ENCODE data around the gene OGFR. TPM values are rescaled to one million over a fixed set of nuclear protein-coding genes. Genes with fewer than 3 reads are reported as not detected.
A peak's percentile ranks its signal among the peaks of the same experiment; 100 is the strongest.

OGFR gene
- total RNA-seq, 1 experiment from 2014 or later, result 84.7 TPM

- ChIA-PET POLR2A (interaction anchor here (0.5 to 0.6 kb wide), 2 partner anchors 78 to 109 kb away, joined by 5 to 8 read pairs; no protein-coding TSS in a partner anchor), CTCF (interaction anchor here (0.6 to 1.6 kb wide), 6 partner anchors 9 to 839 kb away, joined by 3 to 8 read pairs (median 3); no protein-coding TSS in a partner anchor)
- peak; percentile 19 to 43 for TF ChIP-seq CTCF (IDR thresholded peaks at IDR 0.05; ENCODE audit: insufficient read depth in 1 of 2, low read depth in 1 of 2, low read length in 1 of 2, severe bottlenecking in 1 of 2, unreplicated experiment in 1 of 2)
- H3K27me3 ChIP-seq (replicated peaks; ENCODE audit: control insufficient read depth, insufficient read depth, low read length), result no peaks in the 10 kb centered on the region
- no peaks in the 10 kb centered on the region for H3K36me3 ChIP-seq (ENCODE audit: control insufficient read depth, insufficient read depth, low read length)
- intact Hi-C loops (cut with micrococcal nuclease; ENCODE audit: unreplicated experiment), result no loop called here
- Mint-ChIP-seq H3K36me3 (ENCODE audit: insufficient read depth, unreplicated experiment) (no peaks in the 10 kb centered on the region), H3K27ac (ENCODE audit: unreplicated experiment) (no peak overlapping the region), H3K27me3 (ENCODE audit: insufficient read depth, unreplicated experiment) (peaks cover 5% of the 10 kb centered on the region), H3K4me1 (ENCODE audit: low read depth, unreplicated experiment) (peaks cover 7% of the 10 kb centered on the region), H3K9me3 (ENCODE audit: unreplicated experiment) (peaks cover 11% of the 10 kb centered on the region), H3K4me3 (ENCODE audit: unreplicated experiment) (no peak overlapping the region)
- H3K4me3 ChIP-seq (ENCODE audit: low read depth, low read length), result no peak overlapping the region
- DNase-seq, result peak in 1 of 2 experiments; percentile 49
- 0 out of 2 replicates have a peak, but pooled peaks cover 4% of the 10 kb centered on the region for H3K9me3 ChIP-seq
- BruUV-seq (replicated peaks), result no TSS peak
- H3K4me1 ChIP-seq, result no peaks in the 10 kb centered on the region
These were observed 25.8 kb upstream of the OGFR start for GRCh38 chr20:62778601-62779416.

- ChIA-PET CTCF (interaction anchor here (0.6 to 1.6 kb wide), 6 partner anchors 9 to 838 kb away, joined by 3 to 8 read pairs (median 3); no protein-coding TSS in a partner anchor), POLR2A (interaction anchor here (0.6 kb wide), 2 partner anchors 109 to 262 kb away, joined by 4 to 5 read pairs; no protein-coding TSS in a partner anchor)
- no peak overlapping the region for H3K27ac Mint-ChIP-seq (ENCODE audit: unreplicated experiment)
- no TSS peak for BruUV-seq (replicated peaks)
- no peaks in the 10 kb centered on the region for H3K36me3 Mint-ChIP-seq (ENCODE audit: insufficient read depth, unreplicated experiment)
- H3K4me3 ChIP-seq (ENCODE audit: low read depth, low read length), result no peak overlapping the region
- peaks cover 7% of the 10 kb centered on the region for H3K4me1 Mint-ChIP-seq (ENCODE audit: low read depth, unreplicated experiment)
- TF ChIP-seq CTCF (IDR thresholded peaks at IDR 0.05; ENCODE audit: insufficient read depth in 1 of 2, low read depth in 1 of 2, low read length in 1 of 2, severe bottlenecking in 1 of 2, unreplicated experiment in 1 of 2), result no peak
- intact Hi-C loops (cut with micrococcal nuclease; ENCODE audit: unreplicated experiment), result no loop called here
- H3K9me3 Mint-ChIP-seq (ENCODE audit: unreplicated experiment), result peaks cover 11% of the 10 kb centered on the region
- H3K36me3 ChIP-seq (ENCODE audit: control insufficient read depth, insufficient read depth, low read length), result no peaks in the 10 kb centered on the region
- no peak for DNase-seq
- no peaks in the 10 kb centered on the region for H3K4me1 ChIP-seq
- peaks cover under 1% of the 10 kb centered on the region for H3K27me3 Mint-ChIP-seq (ENCODE audit: insufficient read depth, unreplicated experiment)
- H3K4me3 Mint-ChIP-seq (ENCODE audit: unreplicated experiment), result no peak overlapping the region
- no peaks in the 10 kb centered on the region for H3K27me3 ChIP-seq (replicated peaks; ENCODE audit: control insufficient read depth, insufficient read depth, low read length)
- 0 out of 2 replicates have a peak, but pooled peaks cover 4% of the 10 kb centered on the region for H3K9me3 ChIP-seq
These were observed 25.3 kb upstream of the OGFR start for GRCh38 chr20:62779417-62779685.

GRCh38 chr20:62780204-62780603 lies 24.4 kb upstream of the OGFR start:
- H3K4me1 Mint-ChIP-seq (ENCODE audit: low read depth, unreplicated experiment), result peaks cover 7% of the 10 kb centered on the region
- BruUV-seq (replicated peaks), result no TSS peak
- Histone ChIP-seq H3K36me3 (ENCODE audit: control insufficient read depth, insufficient read depth, low read length) (no peaks in the 10 kb centered on the region), H3K27me3 (replicated peaks; ENCODE audit: control insufficient read depth, insufficient read depth, low read length) (no peaks in the 10 kb centered on the region), H3K4me1 (no peaks in the 10 kb centered on the region), H3K4me3 (ENCODE audit: low read depth, low read length) (no peak overlapping the region), H3K9me3 (0 out of 2 replicates have a peak, but pooled peaks cover 4% of the 10 kb centered on the region)
- no peaks in the 10 kb centered on the region for H3K27me3 Mint-ChIP-seq (ENCODE audit: insufficient read depth, unreplicated experiment)
- no peak for TF ChIP-seq CTCF (IDR thresholded peaks at IDR 0.05; ENCODE audit: insufficient read depth in 1 of 2, low read depth in 1 of 2, low read length in 1 of 2, severe bottlenecking in 1 of 2, unreplicated experiment in 1 of 2)
- H3K9me3 Mint-ChIP-seq (ENCODE audit: unreplicated experiment), result peaks cover 11% of the 10 kb centered on the region
- no peak for DNase-seq
- intact Hi-C loops (cut with micrococcal nuclease; ENCODE audit: unreplicated experiment), result no loop called here
- POLR2A ChIA-PET, result no interaction called here
- H3K4me3 Mint-ChIP-seq (ENCODE audit: unreplicated experiment), result no peak overlapping the region
- CTCF ChIA-PET, result interaction anchor here (1.1 to 1.6 kb wide), 2 partner anchors 11 to 14 kb away, joined by 7 to 8 read pairs; no protein-coding TSS in a partner anchor
- H3K27ac Mint-ChIP-seq (ENCODE audit: unreplicated experiment), result no peak overlapping the region
- no peaks in the 10 kb centered on the region for H3K36me3 Mint-ChIP-seq (ENCODE audit: insufficient read depth, unreplicated experiment)

All from Caco-2 (cell line).